Measurements from ENCODE around the gene GIT1. TPM values are rescaled to one million over a fixed set of nuclear protein-coding genes. Genes with fewer than 3 reads are reported as not detected.

Gene GIT1
- total and polyA plus RNA-seq, 2 donors (not counting 1 experiment from before 2014, with no cell fraction given), result 12.4 to 20.1 TPM

DNA sequence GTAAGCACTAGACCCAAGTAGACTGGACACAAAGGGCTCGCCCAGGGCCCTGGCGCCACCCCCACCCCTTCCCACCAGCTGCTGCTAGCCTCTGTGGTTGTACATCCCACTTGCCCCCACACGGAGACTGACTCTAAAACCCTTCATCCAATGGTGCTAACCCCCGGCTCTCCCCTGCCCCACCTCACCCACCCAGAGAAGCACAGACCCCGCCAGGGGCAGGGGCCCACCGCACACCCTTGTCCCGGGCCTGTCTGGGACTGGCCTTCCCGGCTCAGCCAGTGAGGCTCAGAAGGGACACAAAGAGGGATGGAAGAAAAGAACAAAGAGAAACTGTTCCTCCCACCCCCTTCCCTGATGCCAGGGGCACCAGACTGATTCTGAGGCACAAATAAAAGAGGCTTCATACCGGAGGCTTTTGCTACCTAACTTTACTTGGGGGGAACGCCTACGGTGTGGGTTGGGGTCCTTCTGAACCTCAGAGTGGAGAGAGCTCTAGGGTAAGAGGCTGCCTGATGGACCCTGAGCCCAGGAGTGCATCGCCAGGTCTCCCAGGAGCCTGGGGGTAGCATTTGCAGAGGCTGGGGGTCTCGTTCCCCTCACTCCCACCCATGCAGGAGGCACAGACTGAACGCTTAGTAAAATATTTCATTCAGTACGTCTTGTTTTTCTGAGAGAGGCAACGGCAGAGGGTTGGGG lies 25.1 kb upstream of the GIT1 start:
- H3K27me3 ChIP-seq (ENCODE audit: control insufficient read depth, insufficient read depth, low read length), result no peaks in the 10 kb centered on the region
- TF ChIP-seq EZH2 (IDR thresholded peaks at IDR 0.05; ENCODE audit: low read length, missing control alignments), result no peak
- TF ChIP-seq, protein P1, sequence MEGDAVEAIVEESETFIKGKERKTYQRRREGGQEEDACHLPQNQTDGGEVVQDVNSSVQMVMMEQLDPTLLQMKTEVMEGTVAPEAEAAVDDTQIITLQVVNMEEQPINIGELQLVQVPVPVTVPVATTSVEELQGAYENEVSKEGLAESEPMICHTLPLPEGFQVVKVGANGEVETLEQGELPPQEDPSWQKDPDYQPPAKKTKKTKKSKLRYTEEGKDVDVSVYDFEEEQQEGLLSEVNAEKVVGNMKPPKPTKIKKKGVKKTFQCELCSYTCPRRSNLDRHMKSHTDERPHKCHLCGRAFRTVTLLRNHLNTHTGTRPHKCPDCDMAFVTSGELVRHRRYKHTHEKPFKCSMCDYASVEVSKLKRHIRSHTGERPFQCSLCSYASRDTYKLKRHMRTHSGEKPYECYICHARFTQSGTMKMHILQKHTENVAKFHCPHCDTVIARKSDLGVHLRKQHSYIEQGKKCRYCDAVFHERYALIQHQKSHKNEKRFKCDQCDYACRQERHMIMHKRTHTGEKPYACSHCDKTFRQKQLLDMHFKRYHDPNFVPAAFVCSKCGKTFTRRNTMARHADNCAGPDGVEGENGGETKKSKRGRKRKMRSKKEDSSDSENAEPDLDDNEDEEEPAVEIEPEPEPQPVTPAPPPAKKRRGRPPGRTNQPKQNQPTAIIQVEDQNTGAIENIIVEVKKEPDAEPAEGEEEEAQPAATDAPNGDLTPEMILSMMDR (conservative IDR thresholded peaks at IDR 0.05 in 1 of 2, IDR thresholded peaks at IDR 0.05 in 1 of 2; ENCODE audit: low read depth in 1 of 2, low read length in 2 of 2), result no peak
- no peak overlapping the region for H3K4me2 ChIP-seq (ENCODE audit: extremely low read depth, insufficient read depth, low read length)
- DNase-seq (ENCODE audit: low read depth in 2 of 2), result no peak
- H3K9ac ChIP-seq (ENCODE audit: insufficient read depth, low read length), result no peak overlapping the region
- no peaks in the 10 kb centered on the region for H4K20me1 ChIP-seq (ENCODE audit: control insufficient read depth, extremely low read depth, insufficient read depth, low read length)
- H3K36me3 ChIP-seq (ENCODE audit: control insufficient read depth, insufficient read depth, low read length), result no peaks in the 10 kb centered on the region
- no peak overlapping the region for H3K27ac ChIP-seq (ENCODE audit: insufficient read depth, low read length)
- no peak overlapping the region for H2AFZ ChIP-seq (ENCODE audit: low read length)
- no peaks in the 10 kb centered on the region for H3K9me3 ChIP-seq (ENCODE audit: control insufficient read depth, insufficient read depth, low read depth, low read length)
- H3K4me3 ChIP-seq (replicated peaks in 1 of 4; ENCODE audit: control extremely low read depth in 1 of 4, insufficient read depth in 1 of 4, low read depth in 3 of 4, low read length in 4 of 4), result no peak overlapping the region
- H3K4me1 ChIP-seq (ENCODE audit: control insufficient read depth, extremely low read depth, insufficient read depth, low read length), result peaks cover 17% of the 10 kb centered on the region
- H3K79me2 ChIP-seq (ENCODE audit: control insufficient read depth, insufficient read depth, low read length), result no peaks in the 10 kb centered on the region

DNA sequence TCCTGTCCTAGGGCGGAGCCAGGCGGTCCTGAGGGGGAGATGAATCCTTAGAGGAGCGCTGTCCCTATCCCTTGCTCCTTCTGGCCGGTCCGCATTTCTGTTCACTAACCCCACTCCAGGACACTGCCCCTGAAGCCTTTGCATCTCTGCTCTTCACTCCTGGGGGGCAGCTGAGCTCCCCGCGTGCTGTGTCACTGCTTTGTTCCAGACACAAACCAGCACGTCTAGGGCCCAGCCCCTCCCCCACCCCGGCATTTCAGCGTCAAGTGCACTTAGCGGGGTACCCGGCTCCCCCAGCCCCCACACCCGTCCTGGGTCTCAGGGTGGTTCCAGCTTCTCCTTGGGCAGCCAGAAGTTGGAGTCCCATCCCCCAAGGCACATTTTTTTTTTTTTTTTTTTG lies 24.4 kb upstream of the GIT1 start:
- no peaks in the 10 kb centered on the region for H4K20me1 ChIP-seq (ENCODE audit: control insufficient read depth, extremely low read depth, insufficient read depth, low read length)
- H3K9ac ChIP-seq (ENCODE audit: insufficient read depth, low read length), result no peak overlapping the region
- no peaks in the 10 kb centered on the region for H3K27me3 ChIP-seq (ENCODE audit: control insufficient read depth, insufficient read depth, low read length)
- TF ChIP-seq EZH2 (IDR thresholded peaks at IDR 0.05; ENCODE audit: low read length, missing control alignments), result no peak
- TF ChIP-seq, protein P1 (conservative IDR thresholded peaks at IDR 0.05 in 1 of 2, IDR thresholded peaks at IDR 0.05 in 1 of 2; ENCODE audit: low read depth in 1 of 2, low read length in 2 of 2), result no peak
- H3K4me2 ChIP-seq (ENCODE audit: extremely low read depth, insufficient read depth, low read length), result peak overlapping the region; percentile 41
- peak overlapping the region; percentile 39 for H2AFZ ChIP-seq (ENCODE audit: low read length)
- no peak for DNase-seq (ENCODE audit: low read depth in 2 of 2)
- H3K4me3 ChIP-seq (replicated peaks in 1 of 4; ENCODE audit: control extremely low read depth in 1 of 4, insufficient read depth in 1 of 4, low read depth in 3 of 4, low read length in 4 of 4), result peak overlapping the region in 1 of 4 experiments; percentile 27
- H3K9me3 ChIP-seq (ENCODE audit: control insufficient read depth, insufficient read depth, low read depth, low read length), result no peaks in the 10 kb centered on the region
- H3K4me1 ChIP-seq (ENCODE audit: control insufficient read depth, extremely low read depth, insufficient read depth, low read length), result peaks cover 11% of the 10 kb centered on the region
- no peaks in the 10 kb centered on the region for H3K36me3 ChIP-seq (ENCODE audit: control insufficient read depth, insufficient read depth, low read length)
- no peak overlapping the region for H3K27ac ChIP-seq (ENCODE audit: insufficient read depth, low read length)
- no peaks in the 10 kb centered on the region for H3K79me2 ChIP-seq (ENCODE audit: control insufficient read depth, insufficient read depth, low read length)

DNA sequence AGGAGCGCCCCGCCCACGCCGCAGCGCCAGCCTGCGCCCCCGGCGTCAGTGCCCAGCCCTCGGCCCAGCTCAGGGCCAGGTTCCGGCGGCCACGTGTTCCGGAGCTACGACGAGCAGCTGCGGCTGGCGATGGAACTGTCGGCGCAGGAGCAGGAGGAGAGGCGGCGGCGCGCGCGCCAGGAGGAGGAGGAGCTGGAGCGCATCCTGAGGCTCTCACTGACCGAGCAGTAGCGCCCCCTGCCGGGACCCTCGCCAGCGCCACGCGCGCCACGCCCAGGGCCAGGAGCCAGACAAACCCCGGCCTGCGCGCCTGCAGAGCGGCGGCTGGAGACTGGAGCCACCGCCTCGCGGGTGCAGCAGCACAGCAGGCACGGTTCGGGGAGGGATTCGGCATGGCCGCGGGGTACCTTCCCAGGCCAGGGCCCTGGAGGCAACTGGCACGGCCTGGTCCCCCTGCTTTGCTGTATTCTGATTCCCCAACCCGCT lies 23.9 kb upstream of the GIT1 start:
- H3K27me3 ChIP-seq (ENCODE audit: control insufficient read depth, insufficient read depth, low read length), result no peaks in the 10 kb centered on the region
- peak; percentile 75 to 87 for DNase-seq (ENCODE audit: low read depth in 2 of 2)
- H3K9ac ChIP-seq (ENCODE audit: insufficient read depth, low read length), result no peak overlapping the region
- no peaks in the 10 kb centered on the region for H3K36me3 ChIP-seq (ENCODE audit: control insufficient read depth, insufficient read depth, low read length)
- no peak overlapping the region for H3K27ac ChIP-seq (ENCODE audit: insufficient read depth, low read length)
- peak overlapping the region in 1 of 4 experiments; percentile 27 for H3K4me3 ChIP-seq (replicated peaks in 1 of 4; ENCODE audit: control extremely low read depth in 1 of 4, insufficient read depth in 1 of 4, low read depth in 3 of 4, low read length in 4 of 4)
- H3K9me3 ChIP-seq (ENCODE audit: control insufficient read depth, insufficient read depth, low read depth, low read length), result no peaks in the 10 kb centered on the region
- TF ChIP-seq, protein P1 (conservative IDR thresholded peaks at IDR 0.05 in 1 of 2, IDR thresholded peaks at IDR 0.05 in 1 of 2; ENCODE audit: low read depth in 1 of 2, low read length in 2 of 2), result peak; percentile 39 to 61
- no peak for TF ChIP-seq EZH2 (IDR thresholded peaks at IDR 0.05; ENCODE audit: low read length, missing control alignments)
- H3K4me2 ChIP-seq (ENCODE audit: extremely low read depth, insufficient read depth, low read length), result peak overlapping the region; percentile 41
- no peaks in the 10 kb centered on the region for H3K79me2 ChIP-seq (ENCODE audit: control insufficient read depth, insufficient read depth, low read length)
- peak overlapping the region; percentile 39 for H2AFZ ChIP-seq (ENCODE audit: low read length)
- H3K4me1 ChIP-seq (ENCODE audit: control insufficient read depth, extremely low read depth, insufficient read depth, low read length), result peaks cover 10% of the 10 kb centered on the region
- H4K20me1 ChIP-seq (ENCODE audit: control insufficient read depth, extremely low read depth, insufficient read depth, low read length), result no peaks in the 10 kb centered on the region

Data from fibroblast of lung (primary cell).